ENCODE data around the gene ZNF746. TPM values are rescaled to one million over a fixed set of nuclear protein-coding genes. Genes with fewer than 3 reads are reported as not detected.
A peak's percentile ranks its signal among the peaks of the same experiment; 100 is the strongest.

Gene ZNF746
- total RNA-seq, 1 donor from 2014 or later, result 29.0 TPM

DNA sequence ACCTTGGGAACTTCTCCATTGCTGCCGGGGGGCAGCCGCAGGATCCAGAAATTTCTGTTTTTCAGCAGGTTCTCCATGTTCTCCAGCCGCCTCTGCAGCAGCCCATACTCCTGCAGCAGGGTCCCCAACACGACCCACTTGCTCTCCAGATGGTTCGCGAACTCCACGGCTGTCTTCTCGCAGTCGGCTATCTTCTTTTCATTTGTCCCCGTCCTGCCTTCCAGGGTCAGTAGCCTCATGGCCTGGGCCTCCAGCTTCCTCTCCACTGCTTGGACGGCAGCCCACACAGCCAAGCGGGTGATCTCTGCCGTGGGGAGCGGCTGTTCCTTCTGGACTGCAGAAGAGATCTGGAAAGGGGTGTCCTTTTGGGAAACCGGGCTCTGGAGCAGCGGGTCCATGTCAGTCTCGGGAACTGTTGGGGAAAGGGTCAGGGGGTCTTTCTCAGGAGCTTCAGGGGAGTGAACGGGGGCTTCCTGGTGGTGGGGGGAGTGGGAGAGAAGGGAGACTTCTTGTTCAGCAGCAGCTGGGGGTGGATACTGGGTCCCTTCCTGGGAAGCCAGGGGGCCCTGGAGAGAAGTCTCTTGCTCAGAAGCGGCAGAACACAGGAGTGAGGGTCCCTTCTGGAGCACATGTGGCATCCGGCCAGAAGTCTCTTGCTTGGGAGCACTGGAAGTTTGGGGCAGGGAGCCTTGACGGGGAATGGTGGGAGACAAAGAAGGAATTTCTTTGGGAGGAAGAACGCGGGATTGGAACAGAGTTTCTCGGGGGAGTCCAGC lies 42.2 kb downstream of the ZNF746 start:
- H3K27ac ChIP-seq, result no peak overlapping the region
- no peak overlapping the region for H3K4me3 ChIP-seq
- peaks cover 17% of the 10 kb centered on the region for H3K4me1 ChIP-seq
- intact Hi-C loops (cut with DNase I), result no loop called here
- H3K36me3 ChIP-seq, result peaks cover 1 to 44% of the 10 kb centered on the region in 2 donors
- no peaks in the 10 kb centered on the region for H3K9me3 ChIP-seq
- DNase-seq (ENCODE audit: extremely low spot score in 2 of 2), result peak in 1 of 2 donors; percentile 60
- TF ChIP-seq POLR2A (IDR thresholded peaks at IDR 0.05), result no peak
- TF ChIP-seq, protein P1, sequence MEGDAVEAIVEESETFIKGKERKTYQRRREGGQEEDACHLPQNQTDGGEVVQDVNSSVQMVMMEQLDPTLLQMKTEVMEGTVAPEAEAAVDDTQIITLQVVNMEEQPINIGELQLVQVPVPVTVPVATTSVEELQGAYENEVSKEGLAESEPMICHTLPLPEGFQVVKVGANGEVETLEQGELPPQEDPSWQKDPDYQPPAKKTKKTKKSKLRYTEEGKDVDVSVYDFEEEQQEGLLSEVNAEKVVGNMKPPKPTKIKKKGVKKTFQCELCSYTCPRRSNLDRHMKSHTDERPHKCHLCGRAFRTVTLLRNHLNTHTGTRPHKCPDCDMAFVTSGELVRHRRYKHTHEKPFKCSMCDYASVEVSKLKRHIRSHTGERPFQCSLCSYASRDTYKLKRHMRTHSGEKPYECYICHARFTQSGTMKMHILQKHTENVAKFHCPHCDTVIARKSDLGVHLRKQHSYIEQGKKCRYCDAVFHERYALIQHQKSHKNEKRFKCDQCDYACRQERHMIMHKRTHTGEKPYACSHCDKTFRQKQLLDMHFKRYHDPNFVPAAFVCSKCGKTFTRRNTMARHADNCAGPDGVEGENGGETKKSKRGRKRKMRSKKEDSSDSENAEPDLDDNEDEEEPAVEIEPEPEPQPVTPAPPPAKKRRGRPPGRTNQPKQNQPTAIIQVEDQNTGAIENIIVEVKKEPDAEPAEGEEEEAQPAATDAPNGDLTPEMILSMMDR (IDR thresholded peaks at IDR 0.05), result no peak
- no peak for TF ChIP-seq POLR2AphosphoS5 (IDR thresholded peaks at IDR 0.05; ENCODE audit: insufficient read depth in 1 of 2, low read depth in 1 of 2)
- no peaks in the 10 kb centered on the region for H3K27me3 ChIP-seq

DNA sequence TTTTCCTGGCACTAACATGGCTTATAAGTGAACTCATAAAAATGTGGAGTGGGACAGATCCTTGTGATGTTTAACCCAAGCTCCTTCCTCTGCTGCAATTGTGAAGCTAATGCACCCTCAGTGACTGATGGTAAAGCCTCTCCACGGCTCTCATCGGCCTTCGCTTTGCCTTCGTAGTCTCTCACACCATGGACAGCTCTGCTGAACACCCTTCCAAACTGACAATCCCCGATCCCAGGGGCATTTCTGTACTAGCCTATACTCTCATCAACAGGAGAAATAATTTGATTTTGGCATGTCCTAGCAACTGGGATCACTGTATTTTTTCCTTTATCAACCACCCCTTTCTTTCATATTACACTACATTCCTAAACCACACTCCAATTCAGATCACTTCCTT lies 42.9 kb downstream of the ZNF746 start:
- Histone ChIP-seq H3K4me3 (no peak overlapping the region), H3K27ac (no peak overlapping the region), H3K36me3 (peaks cover 5 to 50% of the 10 kb centered on the region in 2 donors), H3K27me3 (no peaks in the 10 kb centered on the region), H3K4me1 (peaks cover 17% of the 10 kb centered on the region), H3K9me3 (no peaks in the 10 kb centered on the region)
- TF ChIP-seq POLR2A (IDR thresholded peaks at IDR 0.05), result no peak
- TF ChIP-seq POLR2AphosphoS5 (IDR thresholded peaks at IDR 0.05; ENCODE audit: insufficient read depth in 1 of 2, low read depth in 1 of 2), result no peak
- TF ChIP-seq, protein P1 (IDR thresholded peaks at IDR 0.05), result no peak
- intact Hi-C loops (cut with DNase I), result no loop called here
- DNase-seq (ENCODE audit: extremely low spot score in 2 of 2), result no peak

DNA sequence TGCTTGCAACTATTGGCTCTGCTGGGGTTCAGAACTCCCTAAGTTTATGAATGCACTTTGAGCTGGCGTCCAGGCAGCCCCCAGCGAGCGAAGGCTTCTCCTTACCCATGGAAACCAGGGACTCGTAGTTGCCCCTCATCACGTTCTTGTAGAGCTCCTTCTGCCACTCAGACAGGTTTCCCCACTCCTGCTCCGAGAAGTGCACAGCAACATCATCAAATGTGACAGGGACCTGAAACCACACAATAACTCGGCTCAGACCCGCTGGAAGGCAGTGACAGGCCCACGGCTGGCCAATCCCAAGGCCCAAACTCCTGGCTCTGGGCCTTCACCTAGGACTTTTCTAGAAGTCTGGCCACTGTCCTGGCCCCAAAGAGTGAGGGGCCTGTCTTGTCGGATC lies 43.6 kb downstream of the ZNF746 start:
- Histone ChIP-seq H3K4me1 (peaks cover 10% of the 10 kb centered on the region), H3K27ac (no peak overlapping the region), H3K4me3 (no peak overlapping the region), H3K36me3 (peaks cover 5 to 58% of the 10 kb centered on the region in 2 donors), H3K27me3 (no peaks in the 10 kb centered on the region), H3K9me3 (no peaks in the 10 kb centered on the region)
- intact Hi-C loops (cut with DNase I), result no loop called here
- peak; percentile 40 to 87 for DNase-seq (ENCODE audit: extremely low spot score in 2 of 2)
- TF ChIP-seq, protein P1 (IDR thresholded peaks at IDR 0.05), result no peak
- TF ChIP-seq POLR2A (IDR thresholded peaks at IDR 0.05) (no peak), POLR2AphosphoS5 (IDR thresholded peaks at IDR 0.05; ENCODE audit: insufficient read depth in 1 of 2, low read depth in 1 of 2) (no peak)

DNA sequence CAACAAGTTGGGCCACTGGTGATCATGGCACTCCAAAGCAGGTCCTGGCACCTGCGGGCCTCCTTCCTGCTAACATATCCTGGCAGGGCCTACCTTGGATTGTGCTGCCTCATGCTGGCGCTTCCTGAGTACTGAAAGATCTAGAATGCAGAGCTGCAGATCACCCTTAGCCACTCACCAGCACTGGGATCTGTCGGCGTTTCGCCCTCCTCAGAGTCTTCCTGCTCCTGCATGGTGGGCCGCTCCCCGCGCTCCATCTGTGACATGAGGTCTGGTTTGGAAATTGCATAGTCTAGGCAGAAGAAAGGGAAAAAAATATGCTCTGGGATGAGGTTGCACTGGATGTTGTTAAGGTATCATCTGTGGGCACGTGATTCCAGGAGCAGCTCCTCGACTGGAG lies 46.8 kb downstream of the ZNF746 start:
- Histone ChIP-seq H3K9me3 (no peaks in the 10 kb centered on the region), H3K4me1 (no peaks in the 10 kb centered on the region), H3K27ac (no peak overlapping the region), H3K4me3 (no peak overlapping the region), H3K36me3 (peaks cover 5 to 67% of the 10 kb centered on the region in 2 donors), H3K27me3 (no peaks in the 10 kb centered on the region)
- peak; percentile 20 to 43 for DNase-seq (ENCODE audit: extremely low spot score in 2 of 2)
- TF ChIP-seq, protein P1 (IDR thresholded peaks at IDR 0.05), result no peak
- intact Hi-C loops (cut with DNase I), result loop anchor here (2.0 kb wide), 1 partner anchor 24 kb away; no protein-coding TSS in a partner anchor

DNA sequence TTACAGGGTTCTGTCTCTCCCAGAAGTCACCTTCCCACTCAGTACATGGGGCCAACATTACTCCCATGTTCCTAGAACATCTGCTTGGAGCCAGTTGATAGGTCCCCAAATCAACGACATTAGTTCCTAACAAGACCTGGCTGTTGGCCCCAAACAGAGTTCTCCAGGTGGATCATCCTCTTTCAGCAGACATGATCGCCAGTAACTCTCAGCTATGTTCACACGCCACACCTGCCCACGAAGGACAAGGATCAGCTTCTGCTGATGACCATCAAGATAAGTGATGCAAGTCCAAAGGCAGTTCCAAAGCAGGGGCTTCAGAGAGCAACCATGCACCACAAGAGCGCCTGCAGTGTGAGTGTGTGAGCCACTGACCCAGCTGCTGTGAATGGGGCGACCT lies 47.7 kb downstream of the ZNF746 start:
- H3K9me3 ChIP-seq, result no peaks in the 10 kb centered on the region
- peak; percentile 52 to 70 for DNase-seq (ENCODE audit: extremely low spot score in 2 of 2)
- TF ChIP-seq, protein P1 (IDR thresholded peaks at IDR 0.05), result no peak
- TF ChIP-seq POLR2A (IDR thresholded peaks at IDR 0.05) (no peak), POLR2AphosphoS5 (IDR thresholded peaks at IDR 0.05; ENCODE audit: insufficient read depth in 1 of 2, low read depth in 1 of 2) (no peak)
- H3K27me3 ChIP-seq, result no peaks in the 10 kb centered on the region
- H3K27ac ChIP-seq, result no peak overlapping the region
- H3K4me3 ChIP-seq, result no peak overlapping the region
- peaks cover 5 to 64% of the 10 kb centered on the region in 2 donors for H3K36me3 ChIP-seq
- intact Hi-C loops (cut with DNase I), result loop anchor here (2.0 kb wide), 1 partner anchor 23 kb away; no protein-coding TSS in a partner anchor
- H3K4me1 ChIP-seq, result no peaks in the 10 kb centered on the region
